ENCODE results near the gene TLCD3A. TPM values are rescaled to one million over a fixed set of nuclear protein-coding genes. Genes with fewer than 3 reads are reported as not detected.

Gene TLCD3A
- polyA plus RNA-seq, 1 of the 3 experiments (the other 2 are of a cell fraction), result 31.7 TPM

- TF ChIP-seq MXI1 (IDR thresholded peaks at IDR 0.05; ENCODE audit: low read depth, low read length) (no peak), RCOR1 (IDR thresholded peaks at IDR 0.05; ENCODE audit: low read length) (no peak), SMC3 (IDR thresholded peaks at IDR 0.05; ENCODE audit: low read depth, low read length) (no peak), MAX (IDR thresholded peaks at IDR 0.05; ENCODE audit: low read depth) (peak; percentile 87), CTCF (IDR thresholded peaks at IDR 0.05) (no peak), RAD21 (IDR thresholded peaks at IDR 0.05; ENCODE audit: low read length) (no peak), REST (IDR thresholded peaks at IDR 0.05; ENCODE audit: low read depth, low read length) (no peak; the same call in 1 of the 2 replicates), ZBTB33 (IDR thresholded peaks at IDR 0.05; ENCODE audit: borderline replicate concordance, low read depth) (no peak), TEAD4 (IDR thresholded peaks at IDR 0.05; ENCODE audit: borderline replicate concordance, insufficient read depth) (peak; percentile 96), JUND (IDR thresholded peaks at IDR 0.05) (peak; percentile 98)
These were observed 38.4 kb upstream of the TLCD3A start (continued) for GRCh38 chr17:693791-694638.

- Histone ChIP-seq H3K27me3 (ENCODE audit: insufficient read depth) (no peaks in the 10 kb centered on the region), H3K9ac (no peak overlapping the region), H3K36me3 (replicated peaks in 1 of 2; ENCODE audit: control insufficient read depth in 1 of 2, insufficient read depth in 2 of 2, low read length in 1 of 2) (peaks cover 6 to 8% of the 10 kb centered on the region in 2 experiments), H2AFZ (ENCODE audit: low read depth) (no peak overlapping the region), H3K9me3 (no peaks in the 10 kb centered on the region), H3F3A (replicated peaks; ENCODE audit: insufficient read depth) (peaks cover 42% of the 10 kb centered on the region), H3K4me3 (ENCODE audit: low read depth in 2 of 2, low read length in 1 of 2) (no peak overlapping the region), H3K79me2 (ENCODE audit: insufficient read depth) (peaks cover 18% of the 10 kb centered on the region; the same call in 1 of the 2 replicates), H3K9me2 (no peaks in the 10 kb centered on the region), H4K20me1 (ENCODE audit: insufficient read depth) (0 out of 2 replicates have a peak, but pooled peaks cover 4% of the 10 kb centered on the region), H3K4me2 (no peak overlapping the region), H3K4me1 (ENCODE audit: control insufficient read depth in 1 of 2, insufficient read depth in 2 of 2, low read depth in 1 of 2, low read length in 1 of 2) (peaks cover 17 to 23% of the 10 kb centered on the region in 2 experiments; a peak in 3 of 4 replicates), H3K27ac (ENCODE audit: low read depth in 2 of 2, low read length in 1 of 2) (peak overlapping the region; percentile 17 to 47; a peak in 3 of 4 replicates)
- 43% methylated on average over 2 of the region's 2 CpGs for WGBS (ENCODE audit: low lambda C conversion rate)
- peak; percentile 27 for DNase-seq
- POLR2A ChIA-PET, result no interaction called here
- CTCF ChIA-PET, result interaction anchor here (1.4 to 12.1 kb wide), 3 partner anchors 8 to 285 kb away, joined by 3 to 255 read pairs (median 4); a partner anchor contains a TSS
- no peak for TF ChIP-seq SMC3 (IDR thresholded peaks at IDR 0.05; ENCODE audit: low read depth, low read length)
- TF ChIP-seq RXRA (IDR thresholded peaks at IDR 0.05; ENCODE audit: borderline replicate concordance, low read depth), result no peak
- TF ChIP-seq EZH2phosphoT487 (IDR thresholded peaks at IDR 0.05; ENCODE audit: borderline replicate concordance, low read depth), result no peak
- TF ChIP-seq GATA2 (CRISPR knock-in tag; IDR thresholded peaks at IDR 0.05), result no peak
- no peak for TF ChIP-seq NFIC (IDR thresholded peaks at IDR 0.05; ENCODE audit: borderline replicate concordance)
- TF ChIP-seq POLR2AphosphoS5 (IDR thresholded peaks at IDR 0.05; ENCODE audit: low read depth, low read length), result no peak
- TF ChIP-seq EP300 (IDR thresholded peaks at IDR 0.05; ENCODE audit: borderline replicate concordance in 1 of 2, low read depth in 1 of 2, low read length in 1 of 2), result no peak
- no peak for TF ChIP-seq USF2 (IDR thresholded peaks at IDR 0.05; ENCODE audit: borderline replicate concordance, low read depth, low read length)
- no peak for TF ChIP-seq IRF3 (IDR thresholded peaks at IDR 0.05; ENCODE audit: low read depth, low read length)
- no peak for TF ChIP-seq NRF1 (IDR thresholded peaks at IDR 0.05; ENCODE audit: low read depth, low read length)
- no peak for TF ChIP-seq JUND (IDR thresholded peaks at IDR 0.05)
These were observed 36.0 kb upstream of the TLCD3A start for GRCh38 chr17:696369-696768.
